ENCODE results near the gene RNGTT. TPM values are rescaled to one million over a fixed set of nuclear protein-coding genes. Genes with fewer than 3 reads are reported as not detected.
"Not testable (repeated sequence)": the region's sequence is repeated elsewhere in the genome, so short reads cannot be mapped to it uniquely, and the experiment has no call there.

RNGTT gene
- total RNA-seq, 1 donor from 2014 or later, result 17.4 TPM

- no peak for DNase-seq (ENCODE audit: low read depth)
Observed at GRCh38 chr6:88972504-88973423, 9.3 kb upstream of the RNGTT start.

- no peak for DNase-seq (ENCODE audit: low read depth)
Observed at GRCh38 chr6:88970301-88970700, 6.9 kb upstream of the RNGTT start.

- DNase-seq (ENCODE audit: low read depth), result peak; percentile 2
Observed at GRCh38 chr6:88969255-88969654, 5.8 kb upstream of the RNGTT start.

- DNase-seq (ENCODE audit: low read depth), result no peak
Observed at GRCh38 chr6:88967891-88968290, 4.5 kb upstream of the RNGTT start.

- no peak for DNase-seq (ENCODE audit: low read depth)
Observed at GRCh38 chr6:88965691-88966090, 2.3 kb upstream of the RNGTT start.

GRCh38 chr6:88964509-88964908 lies 1.1 kb upstream of the RNGTT start:
- DNase-seq (ENCODE audit: low read depth), result no peak

GRCh38 chr6:88958842-88959241 lies 4.6 kb downstream of the RNGTT start:
- no peak for DNase-seq (ENCODE audit: low read depth)

- no peak for DNase-seq (ENCODE audit: low read depth)
Observed at GRCh38 chr6:88953550-88954386, 9.7 kb downstream of the RNGTT start.

GRCh38 chr6:88952065-88952704 lies 11.2 kb downstream of the RNGTT start:
- no peak for DNase-seq (ENCODE audit: low read depth)

GRCh38 chr6:88945415-88946008 lies 17.9 kb downstream of the RNGTT start:
- DNase-seq (ENCODE audit: low read depth), result no peak

- DNase-seq (ENCODE audit: low read depth), result no peak
Observed at GRCh38 chr6:88933521-88933920, 29.9 kb downstream of the RNGTT start.

GRCh38 chr6:88932019-88932418 lies 31.4 kb downstream of the RNGTT start:
- not testable (repeated sequence) for DNase-seq (ENCODE audit: low read depth)

GRCh38 chr6:88922775-88923548 lies 40.5 kb downstream of the RNGTT start:
- DNase-seq (ENCODE audit: low read depth), result no peak

- DNase-seq (ENCODE audit: low read depth), result no peak
Observed at GRCh38 chr6:88921734-88922133, 41.7 kb downstream of the RNGTT start.

GRCh38 chr6:88920774-88921733 lies 42.4 kb downstream of the RNGTT start:
- DNase-seq (ENCODE audit: low read depth), result no peak

- no peak for DNase-seq (ENCODE audit: low read depth)
Observed at GRCh38 chr6:88920088-88920487, 43.3 kb downstream of the RNGTT start.

GRCh38 chr6:88919032-88919431 lies 44.4 kb downstream of the RNGTT start:
- DNase-seq (ENCODE audit: low read depth), result no peak

GRCh38 chr6:88916615-88917208 lies 46.7 kb downstream of the RNGTT start:
- no peak for DNase-seq (ENCODE audit: low read depth)

Data from myocyte (in vitro differentiated cells).